HG03060 (cell line): ENCODE measurements around the gene BCL11A.

ENCODE experiments used
- ATAC-seq: cut with Tn5 transposase; IDR thresholded peaks from one replicate; pipeline ENCODE4 v1.9.1; 2021; ENCODE audit warnings: low read depth, moderate number of reproducible peaks; ENCODE audit not compliant: unreplicated experiment

The BCL11A gene

GRCh38 chr2:60548311-60548710 is 5.1 kb downstream of the BCL11A start:
- ATAC-seq: no peak

GRCh38 chr2:60547841-60548240 is 5.6 kb downstream of the BCL11A start:
- no peak for ATAC-seq

GRCh38 chr2:60546756-60547420 is 6.6 kb downstream of the BCL11A start:
- no peak for ATAC-seq

- peak; percentile 45 for ATAC-seq
Observed at GRCh38 chr2:60544954-60545560, 8.4 kb downstream of the BCL11A start.

- no peak for ATAC-seq
Observed at GRCh38 chr2:60544062-60544461, 9.4 kb downstream of the BCL11A start.

- ATAC-seq: no peak
Observed at GRCh38 chr2:60541056-60541651, 12.3 kb downstream of the BCL11A start.

GRCh38 chr2:60540074-60540473 is 13.4 kb downstream of the BCL11A start:
- ATAC-seq: no peak

GRCh38 chr2:60539140-60539539 is 14.3 kb downstream of the BCL11A start:
- no peak for ATAC-seq

GRCh38 chr2:60538101-60538500 is 15.4 kb downstream of the BCL11A start:
- ATAC-seq: no peak

GRCh38 chr2:60536746-60537145 is 16.7 kb downstream of the BCL11A start:
- no peak for ATAC-seq

- peak; percentile 53 for ATAC-seq
Observed at GRCh38 chr2:60535685-60536312, 17.7 kb downstream of the BCL11A start.

GRCh38 chr2:60534892-60535684 is 18.4 kb downstream of the BCL11A start:
- ATAC-seq: no peak

- ATAC-seq: no peak
Observed at GRCh38 chr2:60534052-60534685, 19.3 kb downstream of the BCL11A start.

GRCh38 chr2:60533101-60534051 is 20.1 kb downstream of the BCL11A start:
- ATAC-seq: no peak

GRCh38 chr2:60532421-60532820 is 21.0 kb downstream of the BCL11A start:
- no peak for ATAC-seq

GRCh38 chr2:60531701-60532133 is 21.7 kb downstream of the BCL11A start:
- no peak for ATAC-seq

GRCh38 chr2:60530660-60531281 is 22.7 kb downstream of the BCL11A start:
- ATAC-seq: no peak

GRCh38 chr2:60529785-60530627 is 23.4 kb downstream of the BCL11A start:
- ATAC-seq: no peak
